UCSD-AML1 (cell line): ENCODE measurements around the gene MPLKIP.
"Not testable (repeated sequence)": the region's sequence is repeated elsewhere in the genome, so short reads cannot be mapped to it uniquely, and the experiment has no call there.

Source experiments
- DNase-seq: peaks from one replicate; lab custom pipeline; 2025; ENCODE audit not compliant: unreplicated experiment; lab: John Stamatoyannopoulos, UW

MPLKIP gene

DNA sequence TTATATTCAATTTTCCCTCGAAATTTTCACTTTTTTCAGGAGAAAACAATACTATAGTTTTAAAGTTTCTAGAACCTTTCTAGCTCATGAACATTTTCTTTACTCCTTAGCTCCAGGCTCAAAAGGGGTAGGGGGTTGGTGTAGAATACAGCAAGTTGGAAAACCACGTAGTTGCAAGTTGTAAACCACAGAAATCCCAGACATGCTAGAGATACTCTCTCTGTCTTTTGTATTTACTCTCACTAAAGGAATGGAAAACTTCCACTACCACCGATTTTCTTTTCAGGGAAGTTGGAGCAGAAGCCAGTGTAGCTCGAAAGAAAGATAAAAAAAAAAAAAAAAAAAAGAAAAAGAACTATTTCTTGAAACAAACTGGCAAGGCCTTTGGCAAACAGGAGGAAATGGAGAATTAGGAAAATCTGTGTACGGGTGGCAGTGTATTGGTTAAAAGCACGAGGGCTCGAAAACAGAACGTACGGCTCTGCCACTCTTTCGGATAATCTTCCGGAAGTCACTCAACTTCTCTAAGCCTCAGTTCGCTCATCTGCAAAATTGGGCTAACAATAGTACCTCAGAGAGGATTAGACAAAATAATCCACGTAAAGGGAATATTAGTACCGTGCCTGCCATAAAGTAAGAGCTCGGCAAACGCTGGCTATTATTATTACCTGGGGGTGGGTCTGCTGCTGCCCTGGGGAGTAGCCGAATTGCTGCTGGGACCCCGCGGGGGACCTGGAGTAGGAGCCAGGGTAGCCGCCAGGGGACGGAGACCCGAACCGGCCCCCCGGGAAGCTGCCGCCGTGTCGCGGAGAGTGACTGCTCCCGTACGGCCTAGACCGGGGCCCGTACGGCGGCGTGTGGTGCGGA is 628 bp downstream of the MPLKIP start:
- DNase-seq = no peak

DNA sequence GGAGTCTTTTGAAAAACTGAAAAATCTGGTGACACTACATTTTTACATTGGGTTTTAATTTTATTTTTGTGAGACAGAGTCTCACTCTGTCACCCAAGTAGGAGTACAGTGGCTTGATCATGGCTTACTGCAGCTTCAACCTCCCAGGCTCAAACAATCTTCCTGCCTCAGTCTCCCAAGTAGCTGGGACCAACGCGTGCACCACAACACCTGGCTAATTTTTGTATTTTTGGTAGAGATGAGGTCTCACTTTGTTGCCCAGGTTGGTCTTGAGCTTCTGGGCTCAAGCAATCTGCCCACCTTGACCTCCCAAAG is 11.5 kb downstream of the MPLKIP start:
- no peak for DNase-seq

DNA sequence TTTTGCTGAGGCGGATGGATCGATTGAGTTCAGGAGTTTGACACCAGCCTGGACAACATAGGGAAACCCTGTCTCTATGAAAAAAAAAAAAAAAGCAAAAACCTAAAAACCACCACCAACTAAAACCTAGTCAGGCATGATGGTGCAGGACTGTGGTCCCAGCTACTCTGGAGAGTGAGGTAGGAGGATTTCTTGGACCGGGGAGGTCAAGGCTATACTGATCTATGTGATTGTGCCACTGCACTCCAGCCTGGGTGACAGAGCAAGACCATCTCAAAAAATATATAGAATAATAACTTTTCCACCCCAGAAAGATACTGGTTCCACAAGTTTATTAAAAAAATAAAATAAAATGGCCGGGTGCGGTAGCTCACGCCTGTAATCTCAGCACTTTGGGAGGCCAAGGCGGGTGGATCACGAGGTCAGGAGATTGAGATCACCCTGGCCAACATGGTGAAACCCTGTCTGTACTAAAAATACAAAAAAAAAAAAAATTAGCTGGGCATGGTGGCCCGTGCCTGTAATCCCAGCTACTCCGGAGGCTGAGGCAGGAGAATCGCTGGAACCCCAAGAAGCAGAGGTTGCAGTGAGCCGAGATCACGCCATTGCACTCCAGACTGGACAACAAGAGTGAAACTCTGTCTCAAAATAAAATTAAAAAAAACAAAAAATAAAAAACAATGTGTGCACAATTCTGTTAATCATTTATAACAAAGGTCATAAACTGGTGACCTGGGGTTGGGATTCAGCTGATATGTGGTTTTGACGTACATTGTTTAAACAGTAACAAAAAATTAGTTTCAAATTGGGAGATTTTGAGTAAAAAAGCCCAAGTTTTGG is 12.1 kb downstream of the MPLKIP start:
- DNase-seq = not testable (repeated sequence)

DNA sequence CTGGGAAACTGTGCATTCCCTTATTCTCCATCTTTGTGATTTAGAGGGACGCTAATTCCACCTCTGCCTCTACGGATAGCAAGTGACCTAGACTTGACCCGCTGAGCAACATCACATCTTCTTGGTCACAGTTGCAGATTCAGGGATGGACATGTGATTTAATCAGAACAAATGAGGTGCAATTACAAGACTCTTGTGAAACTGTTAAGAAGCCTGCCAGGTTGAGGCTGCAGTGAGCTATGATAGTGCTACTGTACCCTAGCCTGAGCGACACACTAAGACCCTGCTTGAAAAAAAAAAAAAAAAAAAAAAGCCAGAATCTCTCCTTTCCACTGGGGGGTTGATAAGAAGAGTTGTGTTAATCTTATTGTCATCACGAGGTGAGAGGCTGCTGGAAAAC is 14.4 kb downstream of the MPLKIP start:
- no peak for DNase-seq

DNA sequence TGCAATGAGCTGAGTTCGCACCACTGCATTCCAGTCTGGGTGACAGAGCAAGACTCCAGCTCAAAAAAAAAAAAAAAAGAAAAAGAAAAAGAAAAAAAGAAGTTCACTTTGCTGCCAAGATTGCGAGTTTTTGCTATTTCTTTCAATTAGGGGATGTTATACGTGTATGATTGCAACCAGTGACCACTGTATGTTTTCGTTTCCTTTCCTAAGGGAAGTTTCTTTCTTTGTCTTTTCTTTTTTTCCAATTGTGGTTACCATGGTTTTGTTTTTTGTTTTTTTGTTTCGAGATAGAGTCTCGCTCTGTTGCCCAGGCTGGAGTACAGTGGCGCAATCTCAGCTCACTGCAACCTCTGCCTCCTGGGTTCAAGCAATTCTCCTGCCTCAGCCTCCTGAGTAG is 16.2 kb downstream of the MPLKIP start:
- not testable (repeated sequence) for DNase-seq

DNA sequence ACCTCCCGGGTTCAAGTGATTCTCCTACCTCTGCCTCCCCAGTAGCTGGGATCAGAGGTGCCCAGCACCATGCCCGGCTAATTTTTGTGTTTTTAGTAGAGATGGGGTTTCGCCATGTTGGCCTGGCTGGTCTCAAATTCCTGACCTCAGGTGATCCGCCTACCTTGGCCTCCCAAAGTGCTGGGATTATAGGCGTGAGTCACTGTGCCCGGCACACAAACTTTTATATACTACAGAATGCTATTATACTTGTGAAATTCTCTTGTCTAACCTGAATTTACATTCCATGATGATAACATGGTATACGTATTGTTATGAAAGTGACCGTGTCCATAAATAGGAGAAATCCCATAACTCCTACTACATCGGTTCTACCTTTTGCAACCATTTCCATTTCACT is 17.2 kb downstream of the MPLKIP start:
- DNase-seq = not testable (repeated sequence)

DNA sequence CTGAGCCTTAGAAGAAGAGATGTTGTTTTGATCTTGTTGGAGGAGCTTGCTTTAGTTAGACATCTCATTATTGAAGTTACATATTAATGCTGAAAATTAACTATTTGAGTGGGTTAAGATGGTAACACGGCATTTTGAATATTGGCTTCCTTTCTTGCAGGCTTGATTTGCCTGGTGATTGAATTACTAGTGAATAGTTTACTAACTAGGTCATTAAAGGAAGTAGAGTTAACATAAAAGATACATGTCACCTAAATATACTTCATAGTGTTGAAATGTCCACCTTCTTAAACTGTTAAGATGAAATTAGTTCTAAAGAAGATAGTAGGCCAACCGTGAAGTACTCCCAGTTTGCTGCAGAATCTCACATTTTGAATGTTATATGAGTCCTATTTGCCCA is 18.5 kb downstream of the MPLKIP start:
- DNase-seq = no peak

DNA sequence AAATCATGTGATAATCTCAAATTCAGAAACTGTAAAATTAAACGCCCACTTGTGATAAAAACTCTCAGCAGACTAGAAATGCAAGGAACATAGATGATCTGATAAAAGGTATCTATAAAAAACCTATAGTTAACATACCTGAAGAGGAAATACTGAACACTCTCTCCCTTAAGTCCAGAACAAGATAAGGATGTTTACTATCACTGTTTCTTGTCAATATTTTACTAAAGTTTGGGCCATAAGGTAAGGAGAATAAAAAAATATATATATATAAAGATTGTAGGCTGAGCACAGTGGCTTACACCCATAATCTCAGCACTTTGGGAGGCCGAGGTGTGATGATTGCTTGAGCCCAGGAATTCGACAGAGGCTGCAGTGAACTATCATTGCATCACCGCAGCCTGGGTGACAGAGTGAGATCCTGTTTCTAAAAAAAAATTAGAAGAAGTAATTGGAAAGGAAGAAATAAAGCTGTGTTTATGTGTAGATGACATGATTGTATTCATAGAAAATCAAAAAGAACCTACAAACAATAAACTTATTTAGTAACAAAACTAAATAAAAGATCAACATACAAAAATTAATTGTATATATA is 28.4 kb downstream of the MPLKIP start:
- no peak for DNase-seq

DNA sequence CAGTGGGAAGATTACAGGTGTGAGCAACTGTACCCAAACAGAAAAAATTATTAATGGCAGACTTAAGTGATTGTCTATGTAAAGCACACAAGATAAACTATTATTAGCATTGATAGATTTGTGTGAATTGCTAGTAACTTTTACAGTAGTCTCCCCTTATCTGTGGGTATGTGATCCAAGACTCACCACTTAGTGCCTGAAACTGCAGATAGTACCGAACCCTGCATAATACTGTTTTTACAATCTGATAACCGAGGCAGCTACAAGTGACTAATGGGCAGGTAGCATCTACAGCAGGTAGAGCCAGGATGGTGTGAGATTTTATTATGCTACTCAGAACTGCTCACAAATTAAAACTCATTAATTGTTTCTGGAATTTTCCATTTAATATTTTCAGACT is 31.5 kb downstream of the MPLKIP start:
- no peak for DNase-seq

DNA sequence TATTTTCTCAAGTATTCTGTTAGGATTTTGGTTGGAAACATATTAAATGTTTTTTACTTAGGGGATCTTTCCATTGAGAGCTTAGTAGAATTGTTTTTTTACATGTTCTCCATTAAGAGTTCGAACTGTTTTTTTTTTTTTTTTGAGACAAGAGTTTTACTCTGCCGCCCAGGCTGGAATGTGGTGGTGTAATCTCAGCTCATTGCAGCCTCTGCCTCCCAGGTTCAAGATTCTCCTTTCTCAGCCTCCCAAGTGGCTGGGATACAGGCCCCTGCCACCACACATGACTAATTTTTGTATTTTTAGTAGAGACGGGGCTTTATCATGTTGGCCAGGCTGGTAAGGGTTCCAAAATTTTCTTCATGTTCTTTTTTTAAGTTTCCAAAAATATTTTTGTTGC is 33.2 kb downstream of the MPLKIP start:
- no peak for DNase-seq

DNA sequence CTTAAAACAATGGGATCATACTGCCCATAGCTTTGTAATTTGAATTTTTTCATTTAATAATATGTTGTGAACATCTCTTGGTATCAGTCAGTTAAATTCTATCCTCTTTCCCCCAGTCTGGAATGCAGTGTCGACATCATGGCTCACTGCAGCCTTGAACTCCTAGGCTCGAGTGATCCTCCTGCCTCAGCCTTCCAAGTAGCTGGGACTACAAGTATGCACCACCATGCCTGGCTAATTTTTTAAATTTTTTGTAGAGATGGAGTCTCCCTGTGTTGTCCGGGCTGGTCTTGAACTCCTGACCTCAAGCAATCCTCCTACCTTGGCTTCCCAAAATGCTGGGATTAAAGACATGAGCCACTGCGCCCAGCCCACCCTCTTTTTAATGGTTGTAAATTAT is 34.6 kb downstream of the MPLKIP start:
- no peak for DNase-seq

DNA sequence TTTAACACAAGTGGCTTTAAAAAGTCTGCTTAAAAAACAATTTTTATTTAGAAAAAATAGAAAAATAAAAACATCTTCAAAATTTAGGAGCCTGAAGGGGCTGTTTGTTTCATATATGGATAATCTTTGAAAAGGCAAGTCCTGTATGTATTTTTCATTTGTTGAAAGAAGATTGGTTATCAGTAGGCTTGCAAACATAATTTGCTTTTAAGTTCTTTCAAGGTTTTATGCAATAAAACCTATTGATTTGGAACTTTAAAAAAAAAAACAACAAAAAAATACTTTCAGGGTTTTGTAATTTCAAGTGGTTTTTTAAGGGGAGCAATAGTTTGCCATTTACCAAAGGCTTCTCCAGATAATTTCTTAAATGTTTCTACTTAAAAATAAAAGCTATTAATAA is 35.6 kb downstream of the MPLKIP start:
- no peak for DNase-seq

DNA sequence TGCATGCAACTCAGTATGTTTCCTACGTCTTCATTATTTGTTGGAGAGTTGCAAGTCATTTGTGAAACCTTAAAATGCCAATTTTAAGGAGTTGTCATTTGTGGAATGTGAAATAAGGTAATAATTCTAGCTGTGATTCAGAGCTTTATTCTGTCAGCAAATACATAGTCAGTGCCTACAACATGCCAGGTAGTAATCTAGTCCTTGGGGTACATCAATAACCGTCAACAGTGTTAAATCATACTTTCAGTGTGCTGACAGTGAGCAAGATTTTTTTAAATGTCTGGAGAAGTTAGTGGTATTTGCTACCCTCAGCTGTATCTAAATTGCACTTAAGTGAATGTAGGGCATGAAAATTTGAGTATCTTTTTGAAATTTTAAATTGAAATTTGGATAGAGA is 36.7 kb downstream of the MPLKIP start:
- no peak for DNase-seq

DNA sequence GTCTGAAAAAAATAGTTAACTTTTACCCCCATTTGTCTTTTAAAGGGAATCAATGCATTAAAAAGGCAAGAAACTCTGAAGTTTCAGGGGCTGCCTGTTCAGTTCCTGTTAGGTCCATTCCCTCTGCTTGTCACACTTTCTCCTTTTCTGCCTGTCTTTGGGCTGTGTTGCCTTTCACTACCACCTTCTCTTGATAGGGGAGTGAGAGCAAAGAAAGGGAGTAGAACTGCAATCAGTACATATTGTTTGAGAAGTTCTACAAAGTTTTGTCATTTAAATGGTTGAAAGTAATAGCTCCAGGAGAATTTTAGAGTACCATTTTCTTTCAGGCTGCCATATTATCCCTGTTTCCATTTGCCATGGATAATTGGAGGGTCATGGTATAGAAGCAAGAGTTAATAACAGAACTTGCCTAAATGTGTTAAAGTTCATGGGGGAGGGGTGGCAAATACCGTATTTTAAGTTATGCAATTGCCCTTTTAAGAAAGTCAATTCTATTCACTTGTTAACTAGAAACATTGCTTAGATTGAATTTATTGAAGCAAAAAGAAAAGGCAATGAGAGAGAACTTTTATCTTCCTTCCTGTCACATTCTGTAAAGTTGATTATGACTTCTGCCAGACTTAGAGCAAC is 38.6 kb downstream of the MPLKIP start:
- no peak for DNase-seq

DNA sequence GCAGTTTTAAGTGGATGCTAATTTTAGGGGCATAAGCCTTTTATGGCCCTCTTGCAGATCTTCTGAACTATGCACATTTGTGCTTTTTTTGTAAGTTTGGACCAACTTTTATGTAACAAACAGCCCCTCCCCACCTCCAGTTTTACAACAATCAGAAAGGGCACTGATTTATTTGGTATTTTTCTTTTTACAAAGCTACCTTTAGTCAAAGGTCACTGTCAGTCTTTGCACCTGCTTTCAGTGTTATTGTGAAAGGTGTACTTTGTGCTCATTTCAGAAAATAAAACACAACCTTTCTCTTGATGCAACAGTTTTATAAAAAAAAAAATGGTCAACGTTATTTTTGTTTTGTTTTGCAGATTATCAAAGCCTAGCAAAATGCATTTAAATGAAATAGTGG is 39.2 kb downstream of the MPLKIP start:
- DNase-seq = no peak

DNA sequence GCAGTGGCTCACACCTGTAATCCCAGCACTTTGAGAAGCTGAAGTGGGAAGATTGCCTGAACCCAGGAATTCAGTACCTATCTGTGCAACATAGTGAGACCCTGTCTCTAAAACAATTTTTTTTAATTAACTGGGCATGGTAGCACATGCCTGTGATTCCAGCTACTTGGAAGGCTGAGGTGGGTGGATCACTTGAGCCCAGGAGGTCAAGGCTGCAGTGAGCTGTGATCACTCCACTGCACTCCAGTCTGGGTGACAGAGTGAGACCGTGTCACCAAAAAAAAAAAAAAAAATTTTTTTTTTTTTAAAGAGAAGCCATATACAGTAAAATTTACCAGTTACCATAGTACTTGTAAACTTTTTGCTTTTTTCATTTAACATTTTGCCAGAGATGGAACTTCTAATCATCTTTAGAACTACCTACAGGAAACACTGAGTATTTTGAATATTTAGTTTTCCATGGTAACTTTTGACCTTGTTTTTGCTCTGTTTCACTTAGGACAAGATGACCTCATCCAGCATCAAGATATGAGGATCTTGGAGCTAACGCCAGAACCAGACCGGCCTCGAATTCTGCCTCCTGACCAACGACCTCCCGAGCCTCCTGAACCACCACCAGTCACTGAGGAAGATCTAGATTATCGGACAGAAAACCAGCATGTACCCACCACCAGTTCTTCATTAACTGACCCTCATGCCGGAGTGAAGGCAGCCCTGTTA is 40.6 kb downstream of the MPLKIP start:
- no peak for DNase-seq

DNA sequence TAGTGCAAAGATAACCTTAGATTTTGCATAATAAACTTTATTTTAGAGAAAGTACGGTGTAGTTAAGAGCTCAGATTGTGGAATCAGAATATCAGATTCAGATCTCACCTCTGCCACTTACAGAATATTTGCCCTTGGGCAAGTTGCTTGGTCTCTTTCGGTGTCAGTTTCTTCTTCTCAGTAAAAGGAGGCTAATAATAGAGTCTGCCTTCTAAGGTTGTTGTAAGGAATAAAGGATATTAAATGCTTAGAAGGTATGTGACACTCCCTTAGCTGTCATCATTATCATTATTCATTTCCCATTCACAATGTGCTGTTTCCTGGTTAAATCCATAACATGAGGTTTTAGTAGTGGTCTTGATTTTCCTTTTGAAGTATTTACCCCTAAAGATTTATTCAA is 42.2 kb downstream of the MPLKIP start:
- DNase-seq = no peak

DNA sequence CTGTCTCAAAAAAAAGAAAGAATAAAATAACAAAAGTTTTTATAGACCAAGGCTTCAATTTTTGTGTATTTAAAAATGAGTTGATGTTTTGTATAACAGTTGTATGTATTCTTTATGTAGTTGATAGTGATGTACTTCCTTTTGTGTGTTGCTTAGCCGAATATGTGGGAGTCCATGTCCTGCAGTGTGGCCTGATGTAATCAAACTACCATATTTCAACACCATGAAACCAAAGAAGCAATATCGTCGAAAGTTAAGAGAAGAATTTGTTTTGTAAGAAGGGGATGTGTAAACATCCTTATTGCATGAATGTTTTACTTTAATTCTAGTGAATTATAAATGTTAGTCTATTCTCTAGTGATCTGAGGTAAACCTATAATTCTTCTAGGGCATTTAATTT is 56.6 kb downstream of the MPLKIP start:
- DNase-seq = no peak
